HCT116 (cell line): ENCODE measurements around the gene NEURL2. TPM values are rescaled to one million over a fixed set of nuclear protein-coding genes. Genes with fewer than 3 reads are reported as not detected.

Experiments
- ATAC-seq: fragments of 200-7000 bp; cut with Tn5 transposase; 2 replicates; pipeline ENCODE4 v1.9.1; 2020; ENCODE audit warnings: mild to moderate bottlenecking, moderate library complexity
- BruUV-seq: library from RNA; stranded (reverse); fragments of 400-500 nt; replicated peaks from 2 replicates; lab custom pipeline; 2021; lab: Mats Ljungman, UMichigan
- CTCF ChIA-PET: fragments of 300-600 bp; sonication (Branson Sonifier 250); formaldehyde crosslinking; loops from one replicate; lab custom pipeline; 2021; ENCODE audit warnings: antibody characterized with exemption; lab: Charles Lee
- POLR2A ChIA-PET: fragments of 300-600, 350-600 bp; sonication (Branson Sonifier 250); formaldehyde crosslinking; loops from one replicate; lab custom pipeline; 2021; ENCODE audit warnings: antibody characterized with exemption; lab: Charles Lee
- RAD21 ChIA-PET, 2 experiments: fragments of 300-600 bp; sonication (Branson Sonifier 250); formaldehyde crosslinking; loops; one replicate each; lab custom pipeline; 2023; ENCODE audit warnings: low total read pairs in 2 of 2; ENCODE audit not compliant: uncharacterized antibody in 2 of 2, unreplicated experiment in 2 of 2, low non-redundant PET in 1 of 2; lab: Charles Lee
- DNase-seq: peaks from one replicate; pipeline ENCODE4 v3.0.0-alpha.2; 2010; ENCODE audit warnings: low read depth, low spot score
- H2AFZ ChIP-seq: fragments of 200-600 bp; shearing (Covaris generic), sonication (generic); 2 replicates; pipeline ENCODE4 v1.6.1; 2017; ENCODE audit warnings: low read depth, mixed run types, mixed read lengths, antibody characterized with exemption, low read length; ENCODE audit not compliant: poor library complexity, severe bottlenecking
- H3K27ac ChIP-seq: 2 replicates; pipeline ENCODE4 v1.5.1; 2012; ENCODE audit warnings: low read depth, low read length
- H3K27me3 ChIP-seq: fragments of 200-600 bp; sonication (generic); 2 replicates; pipeline ENCODE4 v1.6.1; 2016; ENCODE audit warnings: mixed run types, low read length, mixed read lengths; ENCODE audit not compliant: insufficient read depth
- H3K36me3 ChIP-seq, 2 experiments: fragments of 200-500 bp in 1 of 2; fragments of 200-600 bp in 1 of 2; sonication (Bioruptor generic) in 1 of 2; sonication (generic) in 1 of 2; 2 replicates each; pipeline versions ENCODE4 v1.5.1 to v1.6.1; 2014 to 2016; ENCODE audit warnings: low read length in 2 of 2, inconsistent platforms in 1 of 2, mixed read lengths in 1 of 2, mixed run types in 1 of 2; ENCODE audit not compliant: insufficient read depth in 2 of 2, control insufficient read depth in 1 of 2
- H3K4me1 ChIP-seq, 2 experiments: fragments of 200-600 bp in 1 of 2; sonication (generic) in 1 of 2; 2 replicates each; pipeline versions ENCODE4 v1.5.1 to v1.6.1; 2012 to 2017; ENCODE audit warnings: low read length in 2 of 2, inconsistent platforms in 1 of 2, mild to moderate bottlenecking in 1 of 2, mixed read lengths in 1 of 2, mixed run types in 1 of 2, moderate library complexity in 1 of 2; ENCODE audit not compliant: insufficient read depth in 2 of 2, control insufficient read depth in 1 of 2
- H3K4me2 ChIP-seq: fragments of 200-600 bp; sonication (generic); 2 replicates; pipeline ENCODE4 v1.6.1; 2017; ENCODE audit warnings: mixed run types, low read length, mixed read lengths
- H3K4me3 ChIP-seq, 2 experiments: fragments of 200-600 bp in 1 of 2; sonication (generic) in 1 of 2; replicated peaks in 1 of 2; 2 replicates each; pipeline ENCODE4 v1.5.1; 2011 to 2016; ENCODE audit warnings: low read length in 2 of 2, control low read depth in 1 of 2, low read depth in 1 of 2, mild to moderate bottlenecking in 1 of 2, mixed read lengths in 1 of 2, mixed run types in 1 of 2
- H3K79me2 ChIP-seq: fragments of 200-600 bp; sonication (generic); 2 replicates; pipeline ENCODE4 v1.6.1; 2017; ENCODE audit warnings: mild to moderate bottlenecking, mixed run types, low read length, moderate library complexity, mixed read lengths; ENCODE audit not compliant: insufficient read depth
- H3K9ac ChIP-seq: fragments of 200-600 bp; sonication (generic); 2 replicates; pipeline ENCODE4 v1.6.1; 2016; ENCODE audit warnings: low read length, mixed read lengths
- H3K9me2 ChIP-seq: fragments of 200-600 bp; sonication (generic), shearing (Covaris generic); 2 replicates; pipeline ENCODE4 v1.6.1; 2017; ENCODE audit warnings: mixed run types, mild to moderate bottlenecking, moderate library complexity; ENCODE audit not compliant: insufficient read depth
- H3K9me3 ChIP-seq, 2 experiments: fragments of 200-500 bp in 1 of 2; fragments of 200-600 bp in 1 of 2; sonication (Bioruptor generic) in 1 of 2; sonication (generic) in 1 of 2; 2 replicates each; pipeline ENCODE4 v1.6.1; 2014 to 2017; ENCODE audit warnings: low read length in 2 of 2, mixed read lengths in 2 of 2, inconsistent platforms in 1 of 2, low read depth in 1 of 2, mild to moderate bottlenecking in 1 of 2, mixed run types in 1 of 2, moderate library complexity in 1 of 2; ENCODE audit not compliant: control insufficient read depth in 1 of 2, insufficient read depth in 1 of 2
- H4K20me1 ChIP-seq: fragments of 200-600 bp; sonication (generic), shearing (Covaris generic); 2 replicates; pipeline ENCODE4 v1.6.1; 2017; ENCODE audit warnings: mixed run types, mild to moderate bottlenecking, moderate library complexity; ENCODE audit not compliant: insufficient read depth
- ATF3 ChIP-seq: IDR thresholded peaks from 2 replicates; pipeline ENCODE4 v1.6.1; 2012
- CBX3 ChIP-seq: IDR thresholded peaks from 2 replicates; pipeline ENCODE4 v1.6.1; 2012; ENCODE audit warnings: low read depth
- EGR1 ChIP-seq: IDR thresholded peaks from 2 replicates; pipeline ENCODE4 v1.6.1; 2012; ENCODE audit warnings: low read depth
- ELF1 ChIP-seq: IDR thresholded peaks from 2 replicates; pipeline ENCODE4 v1.6.1; 2012; ENCODE audit warnings: low read depth, borderline replicate concordance
- EZH2 ChIP-seq: fragments of 200-600 bp; sonication (generic); IDR thresholded peaks from 2 replicates; pipeline ENCODE4 v1.6.1; 2017; ENCODE audit warnings: antibody characterized with exemption, mixed run types
- FOSL1 ChIP-seq: IDR thresholded peaks from 2 replicates; pipeline ENCODE4 v1.6.1; 2012; ENCODE audit warnings: low read depth
- MAX ChIP-seq: IDR thresholded peaks from 2 replicates; pipeline ENCODE4 v1.6.1; 2012
- POLR2A ChIP-seq: IDR thresholded peaks from 2 replicates; pipeline ENCODE4 v1.7.0; 2011; ENCODE audit warnings: borderline replicate concordance; ENCODE audit not compliant: insufficient read depth, insufficient read length; ENCODE audit errors: extremely low read depth
- POLR2AphosphoS5 ChIP-seq: IDR thresholded peaks from 2 replicates; pipeline ENCODE4 v1.6.1; 2011; ENCODE audit warnings: mild to moderate bottlenecking, low read depth, low read length, moderate library complexity
- REST ChIP-seq: IDR thresholded peaks from 2 replicates; pipeline ENCODE4 v1.6.1; 2012; ENCODE audit warnings: low read depth
- SIN3A ChIP-seq: IDR thresholded peaks from 2 replicates; pipeline ENCODE4 v1.6.1; 2012; ENCODE audit warnings: low read depth
- SP1 ChIP-seq: IDR thresholded peaks from 2 replicates; pipeline ENCODE4 v1.6.1; 2012; ENCODE audit warnings: low read depth
- SRF ChIP-seq: IDR thresholded peaks from 2 replicates; pipeline ENCODE4 v1.6.1; 2012; ENCODE audit warnings: low read depth
- TCF7L2 ChIP-seq: IDR thresholded peaks from 2 replicates; pipeline ENCODE4 v1.7.0; 2011; ENCODE audit warnings: borderline replicate concordance, inconsistent platforms; ENCODE audit not compliant: insufficient read depth, insufficient read length; ENCODE audit errors: extremely low read depth
- YY1 ChIP-seq: IDR thresholded peaks from 2 replicates; pipeline ENCODE4 v1.6.1; 2011; ENCODE audit warnings: low read length, low read depth, moderate library complexity, mild to moderate bottlenecking; ENCODE audit not compliant: insufficient replicate concordance; ENCODE audit errors: extremely low read depth
- ZFX ChIP-seq: fragments of 450-650 bp; IDR thresholded peaks from 2 replicates; pipeline ENCODE4 v1.6.1; 2017
- ZNF274 ChIP-seq: fragments of 200-500 bp; sonication (Bioruptor generic); IDR thresholded peaks from 2 replicates; pipeline ENCODE4 v1.6.1; 2014; ENCODE audit warnings: mild to moderate bottlenecking, low read depth, low read length, inconsistent platforms
- intact Hi-C: fragments of 100-400 bp; cut with micrococcal nuclease; formaldehyde crosslinking; loops from 2 replicates; pipeline ENCODE4 v1.10.0; 2022
- total RNA-seq: library from RNA; stranded (reverse); gene quantifications from one replicate; pipeline ENCODE4 v1.2.1, GENCODE V29; 2021; ENCODE audit not compliant: unreplicated experiment
- TF ChIP-seq, protein P1 (sequence below), 3 experiments: fragments of 200-600 bp in 1 of 3; sonication (generic) in 1 of 3; IDR thresholded peaks in 2 of 3; conservative IDR thresholded peaks in 1 of 3; 2 replicates each; pipeline ENCODE4 v1.5.1; 2012 to 2017; ENCODE audit warnings: low read depth in 2 of 3, low read length in 2 of 3, antibody characterized with exemption in 1 of 3, borderline replicate concordance in 1 of 3, control low read depth in 1 of 3, mild to moderate bottlenecking in 1 of 3, mixed read lengths in 1 of 3, mixed run types in 1 of 3, moderate library complexity in 1 of 3; ENCODE audit not compliant: insufficient read depth in 1 of 3
- TF ChIP-seq, protein P2 (sequence below): IDR thresholded peaks from 2 replicates; pipeline ENCODE4 v1.6.1; 2011; ENCODE audit warnings: mild to moderate bottlenecking, low read length, moderate library complexity; ENCODE audit not compliant: insufficient replicate concordance; ENCODE audit errors: extremely low read depth

Gene NEURL2
- total RNA-seq, 1 experiment from 2014 or later, result 0.96 TPM

DNA sequence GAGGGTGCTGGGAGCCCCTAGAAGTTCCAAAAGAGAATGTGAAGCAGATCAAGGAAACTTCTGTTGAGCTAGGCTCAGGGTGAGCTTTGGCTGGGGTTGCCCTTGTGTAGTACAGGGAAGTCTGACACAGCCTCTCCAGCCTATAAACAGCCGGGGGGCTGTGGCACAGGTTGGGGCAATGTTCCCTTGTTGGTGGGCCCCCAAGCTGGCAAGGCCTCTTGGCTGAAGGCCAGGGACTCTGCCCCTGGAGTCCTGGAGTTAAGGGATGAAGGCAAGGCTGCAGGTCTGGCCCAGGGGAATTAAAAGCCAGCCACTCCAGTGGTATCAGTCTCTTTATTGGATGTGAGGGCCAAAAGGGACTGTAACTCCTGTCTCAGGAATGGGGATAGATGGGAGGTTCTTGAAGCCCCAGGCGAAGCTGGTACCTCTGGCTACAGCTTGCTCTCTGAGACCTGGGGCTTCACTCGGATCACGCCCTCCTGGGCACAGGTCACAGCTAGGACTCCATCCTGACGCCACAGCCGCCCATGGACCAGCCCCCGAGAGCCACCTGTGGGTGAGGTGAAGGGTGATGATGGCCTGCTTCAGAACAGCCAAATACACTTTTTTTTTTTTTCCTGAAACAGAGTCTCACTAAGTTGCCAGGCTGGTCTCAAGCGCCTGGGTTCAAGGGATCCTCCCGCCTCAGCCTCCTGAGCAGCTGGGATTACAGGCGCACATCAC is 49.4 kb downstream of the NEURL2 start:
- intact Hi-C loops, result no loop called here
- ATAC-seq (no peak), DNase-seq (no peak)
- Histone ChIP-seq H3K27me3 (no peaks in the 10 kb centered on the region), H2AFZ (no peak overlapping the region), H3K27ac (no peak overlapping the region), H3K79me2 (no peaks in the 10 kb centered on the region), H3K4me3 (no peak overlapping the region)
- POLR2A ChIA-PET, result no interaction called here
- CTCF ChIA-PET, result no interaction called here
- no TSS peak for BruUV-seq
- TF ChIP-seq SRF (no peak), ELF1 (no peak), EGR1 (no peak), ZFX (no peak), TCF7L2 (no peak), POLR2A (no peak), EZH2 (no peak), SP1 (no peak), ATF3 (no peak), SIN3A (no peak), MAX (no peak), ZNF274 (no peak), REST (no peak), YY1 (no peak), FOSL1 (no peak), CBX3 (no peak), POLR2AphosphoS5 (no peak)
- TF ChIP-seq, protein P1, sequence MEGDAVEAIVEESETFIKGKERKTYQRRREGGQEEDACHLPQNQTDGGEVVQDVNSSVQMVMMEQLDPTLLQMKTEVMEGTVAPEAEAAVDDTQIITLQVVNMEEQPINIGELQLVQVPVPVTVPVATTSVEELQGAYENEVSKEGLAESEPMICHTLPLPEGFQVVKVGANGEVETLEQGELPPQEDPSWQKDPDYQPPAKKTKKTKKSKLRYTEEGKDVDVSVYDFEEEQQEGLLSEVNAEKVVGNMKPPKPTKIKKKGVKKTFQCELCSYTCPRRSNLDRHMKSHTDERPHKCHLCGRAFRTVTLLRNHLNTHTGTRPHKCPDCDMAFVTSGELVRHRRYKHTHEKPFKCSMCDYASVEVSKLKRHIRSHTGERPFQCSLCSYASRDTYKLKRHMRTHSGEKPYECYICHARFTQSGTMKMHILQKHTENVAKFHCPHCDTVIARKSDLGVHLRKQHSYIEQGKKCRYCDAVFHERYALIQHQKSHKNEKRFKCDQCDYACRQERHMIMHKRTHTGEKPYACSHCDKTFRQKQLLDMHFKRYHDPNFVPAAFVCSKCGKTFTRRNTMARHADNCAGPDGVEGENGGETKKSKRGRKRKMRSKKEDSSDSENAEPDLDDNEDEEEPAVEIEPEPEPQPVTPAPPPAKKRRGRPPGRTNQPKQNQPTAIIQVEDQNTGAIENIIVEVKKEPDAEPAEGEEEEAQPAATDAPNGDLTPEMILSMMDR (IDR thresholded peaks at IDR 0.05 in 2 of 3, conservative IDR thresholded peaks at IDR 0.05 in 1 of 3; ENCODE audit: borderline replicate concordance in 1 of 3, insufficient read depth in 1 of 3, low read depth in 2 of 3, low read length in 2 of 3), result no peak
- TF ChIP-seq, protein P2, sequence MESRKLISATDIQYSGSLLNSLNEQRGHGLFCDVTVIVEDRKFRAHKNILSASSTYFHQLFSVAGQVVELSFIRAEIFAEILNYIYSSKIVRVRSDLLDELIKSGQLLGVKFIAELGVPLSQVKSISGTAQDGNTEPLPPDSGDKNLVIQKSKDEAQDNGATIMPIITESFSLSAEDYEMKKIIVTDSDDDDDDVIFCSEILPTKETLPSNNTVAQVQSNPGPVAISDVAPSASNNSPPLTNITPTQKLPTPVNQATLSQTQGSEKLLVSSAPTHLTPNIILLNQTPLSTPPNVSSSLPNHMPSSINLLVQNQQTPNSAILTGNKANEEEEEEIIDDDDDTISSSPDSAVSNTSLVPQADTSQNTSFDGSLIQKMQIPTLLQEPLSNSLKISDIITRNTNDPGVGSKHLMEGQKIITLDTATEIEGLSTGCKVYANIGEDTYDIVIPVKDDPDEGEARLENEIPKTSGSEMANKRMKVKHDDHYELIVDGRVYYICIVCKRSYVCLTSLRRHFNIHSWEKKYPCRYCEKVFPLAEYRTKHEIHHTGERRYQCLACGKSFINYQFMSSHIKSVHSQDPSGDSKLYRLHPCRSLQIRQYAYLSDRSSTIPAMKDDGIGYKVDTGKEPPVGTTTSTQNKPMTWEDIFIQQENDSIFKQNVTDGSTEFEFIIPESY, result no peak
- TF ChIP-seq, all 23 proteins: peak for 0
- H3K4me2 ChIP-seq, result no peak overlapping the region
- no peaks in the 10 kb centered on the region; a peak in 1 of 4 replicates for H3K36me3 ChIP-seq
- H3K4me1 ChIP-seq, result no peaks in the 10 kb centered on the region
- H3K9me2 ChIP-seq, result no peaks in the 10 kb centered on the region
- H3K9me3 ChIP-seq, result no peaks in the 10 kb centered on the region
- H3K9ac ChIP-seq, result no peak overlapping the region
- RAD21 ChIA-PET, result no interaction called here
- H4K20me1 ChIP-seq, result no peaks in the 10 kb centered on the region
